HG02623 (cell line): ENCODE data around the gene IMPA2.

Source experiments
- ATAC-seq: cut with Tn5 transposase; IDR thresholded peaks from one replicate; pipeline ENCODE4 v1.9.1; 2021; ENCODE audit warnings: moderate library complexity; ENCODE audit not compliant: unreplicated experiment

Gene IMPA2

DNA sequence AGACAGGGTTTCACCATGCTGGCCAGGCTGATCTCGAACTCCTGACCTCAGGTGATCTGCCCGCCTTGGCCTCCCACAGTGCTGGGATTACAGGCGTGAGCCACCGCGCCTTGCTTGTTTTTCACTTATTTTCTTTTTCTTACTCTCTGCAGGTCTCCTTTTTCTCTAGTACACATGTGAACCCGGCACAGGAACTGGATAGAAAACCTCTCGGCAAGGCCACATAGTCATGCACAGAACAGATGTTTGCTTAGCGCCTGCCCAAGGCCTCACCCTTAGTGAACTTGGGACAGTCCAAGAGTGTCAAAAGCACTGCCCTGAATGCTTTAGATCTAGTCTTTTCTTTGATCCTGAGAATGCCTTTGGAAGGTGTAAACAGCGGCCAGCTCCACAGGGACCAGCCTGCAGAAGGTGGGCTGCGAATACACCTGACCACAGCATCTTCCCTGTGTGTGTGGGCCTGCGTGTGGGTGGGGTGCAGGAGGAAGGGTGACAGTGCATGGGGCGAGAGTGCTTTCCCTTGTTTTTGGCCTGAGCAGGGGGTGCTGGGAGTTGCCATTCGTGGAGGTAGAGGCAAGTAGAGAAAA lies 27.0 kb downstream of the IMPA2 start:
- ATAC-seq = no peak

DNA sequence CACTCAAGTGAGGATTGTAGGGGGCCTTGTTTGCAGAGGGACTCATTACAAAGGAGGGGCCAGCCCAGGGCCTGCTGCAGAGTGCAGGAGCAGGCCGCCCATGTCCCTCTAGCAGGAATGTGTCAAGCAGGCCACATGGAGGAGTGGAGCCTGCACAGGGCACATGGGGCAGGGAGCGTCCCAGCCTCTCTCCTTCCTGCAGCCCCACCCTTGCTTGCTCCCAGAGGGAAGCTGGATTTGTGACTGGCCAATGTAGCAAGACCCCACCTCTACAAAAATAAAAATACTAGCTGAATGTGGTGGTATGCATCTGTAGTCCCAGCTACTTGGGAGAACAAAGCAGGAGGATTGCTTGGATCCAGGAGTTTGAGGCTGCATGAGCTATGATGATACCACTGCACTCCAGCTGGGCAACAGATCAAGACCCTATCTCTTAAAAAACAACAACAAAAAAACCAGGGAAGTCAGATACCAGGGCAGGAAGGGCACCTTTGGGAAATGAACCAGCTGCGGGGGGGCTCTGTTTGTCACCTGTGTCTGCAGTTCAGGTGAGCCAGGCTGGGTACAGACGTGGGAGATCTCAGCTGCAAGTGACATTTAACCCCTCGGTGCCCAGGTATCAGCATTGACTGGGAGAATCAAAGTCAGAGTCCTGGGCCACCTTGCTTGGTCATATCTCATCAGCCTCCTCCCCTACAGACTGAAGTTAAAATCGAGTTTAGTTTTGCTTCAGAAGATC lies 27.7 kb downstream of the IMPA2 start:
- no peak for ATAC-seq

DNA sequence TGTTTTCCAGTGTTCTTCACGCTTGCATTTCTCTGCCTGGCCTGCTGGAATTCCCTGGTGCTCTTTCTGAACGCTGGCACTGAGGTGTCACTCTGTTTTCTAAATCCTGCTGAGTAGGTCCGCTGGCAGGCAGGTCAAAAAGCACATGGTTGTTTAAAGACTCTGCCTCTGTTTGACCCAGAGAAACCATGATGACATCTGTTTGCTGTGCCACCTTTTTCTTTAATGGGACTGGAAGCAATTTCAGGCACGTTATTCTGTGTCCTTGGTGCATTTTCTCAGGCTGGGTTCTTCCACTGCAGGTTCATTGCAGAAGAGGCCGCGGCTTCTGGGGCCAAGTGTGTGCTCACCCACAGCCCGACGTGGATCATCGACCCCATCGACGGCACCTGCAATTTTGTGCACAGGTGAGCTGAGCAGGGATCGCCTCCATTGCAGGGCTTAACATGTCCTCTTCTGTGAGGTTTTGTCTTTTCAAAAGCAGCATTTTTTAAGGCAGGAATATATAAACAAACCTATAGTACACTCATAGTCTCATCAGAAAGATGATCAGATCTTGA lies 28.4 kb downstream of the IMPA2 start:
- no peak for ATAC-seq

DNA sequence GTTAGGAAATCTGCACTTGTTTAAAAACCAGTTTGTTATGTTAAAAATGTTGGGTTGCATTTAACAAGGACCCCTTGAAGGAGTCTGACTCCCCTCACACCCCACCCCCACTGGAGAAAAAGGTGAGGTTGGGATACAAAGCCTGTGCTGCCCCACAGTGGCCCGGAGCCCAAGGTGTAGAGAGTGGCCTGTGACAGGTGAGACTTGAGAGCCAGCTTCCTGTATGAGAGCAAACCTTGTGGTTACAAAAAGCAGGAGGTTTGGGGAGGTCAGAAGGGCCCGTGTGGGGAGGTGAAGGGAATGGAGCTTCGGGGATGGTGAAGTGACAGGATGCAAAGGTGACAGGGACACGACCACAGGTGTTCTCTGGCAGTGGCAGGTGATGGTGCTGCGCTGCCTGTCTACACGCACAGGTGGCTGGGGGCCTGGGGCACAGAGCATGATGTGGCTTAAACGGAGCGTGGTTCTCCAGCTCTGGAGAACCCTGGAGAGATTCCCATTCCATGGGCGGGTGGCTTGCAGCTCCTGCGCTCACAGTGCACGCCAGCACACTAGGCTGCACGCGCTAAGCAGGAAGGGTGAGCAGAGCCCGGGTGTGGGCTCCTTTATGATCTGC lies 29.0 kb downstream of the IMPA2 start:
- ATAC-seq = no peak

DNA sequence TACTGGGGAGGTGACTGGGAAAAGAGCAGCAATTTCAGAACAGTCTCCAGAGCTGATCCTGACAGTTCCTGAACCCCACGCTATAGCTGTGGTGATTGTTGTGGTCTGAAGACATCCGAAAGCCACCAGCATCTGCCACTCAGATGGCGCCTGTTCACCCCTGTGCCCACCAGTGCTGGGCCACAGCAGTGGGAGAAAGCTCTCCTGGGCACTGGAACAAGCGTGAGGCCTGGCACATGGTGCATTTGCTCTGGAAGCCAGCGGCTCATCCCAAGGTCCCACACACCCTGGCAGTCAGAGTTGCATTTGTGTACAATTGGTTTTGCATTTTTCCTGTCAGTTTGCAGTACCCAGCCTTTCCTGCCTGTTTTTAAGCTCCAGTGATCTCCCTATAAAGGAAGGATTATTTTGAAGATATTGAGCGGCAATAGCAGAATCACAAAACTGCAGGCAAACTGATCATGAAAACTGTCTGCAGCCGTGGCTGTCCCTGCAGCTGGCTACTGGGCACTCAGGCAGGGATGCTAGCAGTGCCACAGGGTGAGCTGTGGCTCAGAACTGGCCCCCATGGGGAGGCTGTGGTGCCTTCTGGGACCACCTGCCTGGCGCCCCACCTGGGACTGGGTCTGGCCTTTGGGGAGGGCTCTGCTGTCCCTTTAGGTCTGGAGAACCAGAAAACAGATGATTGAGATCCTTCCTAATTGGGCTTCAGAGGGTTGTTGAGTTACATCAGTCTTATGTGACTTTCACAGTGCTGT lies 30.1 kb downstream of the IMPA2 start:
- ATAC-seq = no peak

DNA sequence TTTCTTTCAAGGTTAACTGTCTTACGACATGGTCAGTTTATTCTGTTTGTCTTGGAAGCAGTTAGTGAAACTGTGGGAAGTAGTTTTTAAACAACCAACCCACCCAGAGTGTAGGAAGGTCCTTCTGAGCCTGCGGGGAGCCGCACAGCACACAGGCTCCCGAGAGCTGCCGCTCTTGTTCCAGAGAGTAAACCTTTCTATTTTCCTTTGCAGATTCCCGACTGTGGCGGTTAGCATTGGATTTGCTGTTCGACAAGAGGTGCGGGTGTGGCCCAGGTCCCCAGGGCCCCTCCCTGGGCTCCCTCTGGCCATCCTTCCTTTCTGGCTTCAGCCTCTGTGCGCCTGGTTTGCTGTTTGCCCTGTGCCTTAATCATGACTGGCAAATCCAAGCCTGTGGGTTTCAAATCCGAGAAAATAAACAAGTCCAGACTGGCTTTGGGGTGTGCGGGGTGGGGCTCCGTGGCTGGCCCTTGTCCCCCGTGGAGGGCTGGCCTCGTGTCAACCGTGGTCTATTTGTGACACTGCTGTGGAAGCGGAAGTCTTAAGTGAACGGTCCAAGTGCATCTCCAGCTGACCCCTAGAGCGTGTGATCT lies 30.7 kb downstream of the IMPA2 start:
- ATAC-seq = no peak

DNA sequence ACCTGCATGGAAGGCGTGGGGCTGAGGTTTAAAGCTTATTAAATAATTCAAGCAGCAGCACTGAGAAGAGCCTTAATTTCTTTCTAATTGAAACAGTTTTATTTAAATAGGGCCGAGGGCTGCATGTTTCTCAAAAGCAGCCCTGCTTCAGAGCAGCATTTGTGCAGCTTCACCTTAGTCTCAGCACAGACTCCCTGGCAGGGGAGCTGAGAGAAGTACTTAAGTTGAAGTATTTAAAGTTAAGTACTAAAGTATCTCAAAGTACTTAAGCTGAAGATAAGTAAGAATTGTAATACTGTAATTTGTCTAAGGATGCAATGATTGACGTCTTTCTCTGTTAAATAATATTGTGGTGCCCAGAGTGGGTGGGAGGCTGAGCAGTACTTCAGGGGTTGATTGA lies 31.4 kb downstream of the IMPA2 start:
- no peak for ATAC-seq

DNA sequence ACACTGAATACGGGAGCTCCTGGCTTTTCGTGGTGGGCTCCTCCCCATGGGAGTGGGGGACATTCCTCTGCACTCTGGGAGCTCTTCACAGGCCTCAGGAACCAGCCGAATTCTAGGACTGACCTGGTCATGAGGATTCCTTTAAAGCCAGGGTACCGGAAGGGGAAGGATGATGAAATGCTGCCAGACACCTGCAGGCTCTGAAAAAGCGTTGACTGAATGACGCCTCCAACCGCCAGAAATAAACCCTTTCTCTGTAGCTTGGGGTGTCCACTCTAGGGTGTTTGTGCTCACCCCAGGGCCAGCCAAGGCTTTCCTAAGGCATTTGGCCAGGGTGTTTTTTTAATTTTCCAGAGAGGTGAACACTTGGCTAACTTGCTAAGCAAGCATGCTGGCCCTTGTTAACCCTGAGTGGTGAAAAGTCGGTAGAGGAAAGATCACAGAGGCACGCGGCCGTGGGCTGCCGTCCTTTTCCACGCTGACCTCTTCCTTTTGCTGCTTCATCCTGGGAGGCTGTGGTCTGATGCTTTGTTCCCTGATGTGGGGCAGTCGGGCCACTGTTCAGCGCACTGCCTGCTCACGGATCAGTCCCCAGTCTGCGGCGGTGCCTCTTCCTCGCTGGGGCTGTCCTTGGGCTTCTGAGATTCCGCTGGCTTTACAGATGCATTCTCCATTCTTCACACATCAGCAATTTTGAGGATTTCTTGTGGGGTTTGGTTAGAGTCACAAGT lies 32.0 kb downstream of the IMPA2 start:
- no peak for ATAC-seq

DNA sequence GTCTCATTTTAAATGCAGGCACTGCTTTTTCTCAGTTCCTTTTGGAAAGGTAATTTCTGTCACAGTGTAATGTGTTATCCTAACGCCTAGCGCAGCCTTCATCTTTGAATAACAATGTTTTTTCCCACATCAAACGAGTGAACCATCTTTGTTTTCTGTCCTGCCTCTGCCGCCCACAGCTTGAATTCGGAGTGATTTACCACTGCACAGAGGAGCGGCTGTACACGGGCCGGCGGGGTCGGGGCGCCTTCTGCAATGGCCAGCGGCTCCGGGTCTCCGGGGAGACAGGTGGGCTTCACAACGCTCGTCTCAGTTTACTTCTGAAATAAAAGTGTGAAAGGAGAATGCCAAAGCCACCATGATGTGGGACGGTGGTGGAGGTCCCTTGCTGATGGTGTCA lies 32.8 kb downstream of the IMPA2 start:
- no peak for ATAC-seq

DNA sequence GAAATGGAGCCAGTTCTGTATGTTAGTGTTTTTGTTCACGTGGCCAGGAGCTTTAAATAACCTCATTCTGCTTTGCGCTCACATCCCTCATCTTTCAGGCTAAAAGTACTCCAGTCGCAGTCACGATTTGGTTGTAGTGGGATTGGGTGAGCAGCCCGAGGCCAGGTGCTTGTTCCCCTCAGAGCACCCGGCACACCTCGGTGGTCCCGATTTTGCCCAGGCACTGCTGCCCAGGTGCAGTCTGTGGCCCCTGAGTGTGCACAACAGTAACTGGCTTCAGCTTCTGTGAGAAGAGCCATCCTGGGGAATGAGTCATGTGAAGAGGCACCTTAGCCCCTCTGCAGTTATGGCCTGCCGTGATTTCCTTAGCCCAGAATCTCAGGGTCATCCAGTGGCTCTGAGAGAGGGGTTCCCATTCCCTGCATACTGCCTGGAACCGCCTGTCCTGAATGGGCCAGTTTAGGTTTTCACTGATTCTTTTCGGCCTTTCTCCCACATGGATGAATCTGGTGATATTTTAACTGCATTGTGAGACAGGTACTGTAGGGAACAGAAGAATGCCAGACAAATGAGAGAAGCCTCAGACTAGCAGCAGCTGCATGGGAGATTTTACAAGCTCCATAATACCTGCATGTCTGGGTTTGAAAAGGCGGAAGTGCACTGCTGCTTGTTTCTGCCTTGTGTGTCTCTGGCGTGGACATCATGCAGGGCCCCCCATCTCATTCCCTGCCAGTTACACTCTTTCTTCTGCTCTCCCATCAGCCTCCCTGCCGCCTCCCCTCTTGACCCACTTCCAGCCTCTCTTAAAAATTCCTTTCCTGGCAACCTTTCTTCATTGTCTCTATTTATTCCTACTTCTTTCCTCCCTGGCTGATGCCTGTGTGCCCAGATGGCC lies 33.5 kb downstream of the IMPA2 start:
- no peak for ATAC-seq

DNA sequence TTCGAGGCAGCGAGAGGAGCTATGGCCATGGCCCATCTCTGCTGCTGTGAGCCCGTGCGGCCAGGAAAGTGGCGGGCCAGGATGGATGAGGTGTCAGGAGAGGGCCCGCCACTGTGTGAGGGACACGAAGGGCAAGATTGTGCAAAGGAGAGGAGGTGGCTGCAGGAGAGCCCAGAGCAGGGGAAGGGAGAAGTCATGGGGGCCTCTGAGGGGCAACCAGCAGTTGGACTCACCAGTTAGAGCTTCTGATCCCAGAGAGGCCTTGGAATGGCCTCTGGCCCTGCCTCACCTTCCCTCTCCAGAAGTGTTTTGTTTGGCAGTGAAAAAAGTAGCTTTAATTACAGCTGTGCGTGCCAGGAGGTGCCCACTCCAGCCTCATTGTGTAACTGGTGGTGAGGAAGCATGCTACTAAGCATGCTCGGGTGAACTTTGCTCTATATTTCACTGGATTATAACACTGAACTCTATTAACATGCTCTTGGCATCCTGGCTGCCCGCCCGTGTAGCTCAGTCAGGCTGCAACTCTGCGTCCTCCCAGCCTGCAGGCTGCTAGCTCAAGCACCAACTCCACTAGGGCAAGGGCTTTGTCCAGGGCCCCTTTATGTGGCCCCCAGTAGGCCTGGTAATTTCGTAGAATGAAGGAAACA lies 34.2 kb downstream of the IMPA2 start:
- ATAC-seq = no peak

DNA sequence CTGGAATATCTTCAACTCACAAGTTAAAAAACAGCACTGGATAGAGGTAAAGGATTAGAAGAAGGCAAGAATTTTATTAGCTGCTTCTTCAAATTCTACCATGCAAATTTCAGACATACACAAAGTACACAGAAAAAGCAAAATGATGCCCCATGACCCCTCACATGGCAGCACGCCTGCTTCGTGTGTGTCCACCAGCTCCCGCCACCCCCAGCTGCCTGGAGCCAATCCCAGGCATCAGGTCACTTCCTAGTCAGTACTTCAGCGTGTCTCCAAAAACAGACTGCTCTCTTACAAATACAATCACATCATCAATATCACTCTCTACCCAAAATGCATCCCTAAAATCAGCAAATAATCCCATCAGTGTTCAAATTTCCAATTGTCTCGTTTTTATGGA lies 35.8 kb downstream of the IMPA2 start:
- no peak for ATAC-seq

DNA sequence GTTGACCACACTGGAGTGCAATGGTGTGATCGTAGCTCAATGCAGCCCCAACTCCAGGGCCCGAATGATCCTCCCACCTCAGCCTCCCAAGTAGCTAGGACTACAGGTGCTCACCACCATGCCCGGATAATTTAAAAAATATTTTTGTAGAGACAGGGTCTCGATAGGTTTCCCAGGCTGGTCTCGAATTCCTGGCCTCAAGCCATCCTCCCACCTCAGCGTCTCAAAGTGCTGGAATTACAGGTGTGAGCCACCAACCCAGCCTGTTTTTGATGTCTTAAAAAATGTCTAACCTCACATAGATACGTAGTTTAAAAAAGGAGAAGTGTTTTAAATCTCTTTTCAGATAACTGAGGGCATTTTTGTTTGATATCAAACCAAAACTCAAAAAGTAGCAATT lies 37.6 kb downstream of the IMPA2 start:
- no peak for ATAC-seq

DNA sequence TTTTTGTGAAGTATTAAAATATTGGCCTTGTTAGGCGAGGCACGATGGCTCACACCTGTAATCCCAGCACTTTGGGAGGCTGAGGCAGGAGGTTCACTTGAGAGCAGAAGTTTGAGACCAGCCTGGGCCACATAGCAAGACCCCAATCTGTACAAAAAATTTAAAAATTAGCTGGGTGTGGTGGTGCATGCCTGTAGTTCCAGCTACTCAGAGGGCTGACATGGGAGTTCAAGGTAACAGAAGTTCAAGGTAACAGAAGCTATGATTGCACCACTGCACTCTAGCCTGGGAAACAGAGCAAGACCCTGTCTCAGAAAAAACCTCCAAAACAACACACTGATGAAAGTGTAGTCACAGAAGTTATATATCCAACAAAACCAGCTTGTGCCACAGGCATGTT lies 39.8 kb downstream of the IMPA2 start:
- ATAC-seq = no peak

DNA sequence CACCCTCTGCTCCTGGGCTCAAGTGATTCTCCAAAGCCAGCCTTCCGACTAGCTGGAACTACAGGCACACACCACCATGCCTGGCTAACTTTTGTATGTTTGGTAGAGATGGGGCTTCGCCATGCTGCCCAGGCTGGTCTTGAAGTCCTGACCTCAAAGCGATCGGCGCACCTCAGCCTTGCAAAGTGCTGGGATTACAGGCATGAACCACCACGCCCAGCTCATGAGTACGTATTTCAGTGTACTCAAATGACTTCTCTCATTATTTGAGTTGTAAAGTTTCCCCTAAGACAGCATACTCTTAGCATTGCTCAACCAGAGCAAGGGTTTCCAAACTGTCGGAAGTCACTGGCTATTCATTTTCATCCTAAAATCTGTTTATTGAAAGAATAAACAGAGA lies 40.3 kb downstream of the IMPA2 start:
- ATAC-seq = no peak

DNA sequence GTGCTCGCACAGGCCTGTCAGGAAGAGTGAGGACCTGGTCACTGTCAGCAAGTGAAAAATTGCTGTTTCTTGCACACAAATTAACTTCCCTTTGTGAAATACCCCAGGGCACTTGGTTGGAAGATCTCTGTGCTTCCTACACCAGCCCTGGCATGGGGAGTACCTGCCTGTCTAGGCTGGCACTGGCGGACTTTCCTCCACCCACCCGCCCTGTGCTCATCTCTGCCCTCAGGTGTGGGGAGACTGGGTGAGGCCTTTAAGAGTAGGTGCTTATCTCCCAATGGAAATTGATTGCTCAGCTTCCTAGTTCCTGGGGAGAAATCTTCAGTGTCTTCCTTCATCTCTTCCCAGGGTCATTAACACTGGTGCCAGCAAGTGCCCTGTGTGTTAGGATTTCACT lies 42.1 kb downstream of the IMPA2 start:
- no peak for ATAC-seq

DNA sequence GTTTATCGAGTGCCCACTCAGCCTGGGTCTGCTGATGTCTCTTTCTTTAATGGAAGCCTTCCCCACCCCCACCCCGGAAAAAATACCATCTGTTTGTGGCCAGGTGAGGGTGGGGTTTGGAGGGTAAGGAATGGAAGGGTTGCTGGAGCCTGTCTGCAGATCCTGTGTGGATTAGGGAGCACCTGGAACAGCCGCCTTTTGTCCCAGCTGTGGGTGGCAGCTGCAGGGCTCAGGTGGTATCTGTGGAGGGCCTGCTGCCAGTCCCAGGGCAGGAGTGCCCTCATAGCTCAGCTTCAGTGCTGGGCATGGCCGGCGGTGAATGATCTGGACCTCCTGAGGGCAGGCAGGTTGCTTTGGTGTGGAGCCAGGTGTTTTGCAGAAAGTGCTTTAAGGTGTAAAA lies 45.3 kb downstream of the IMPA2 start:
- no peak for ATAC-seq

DNA sequence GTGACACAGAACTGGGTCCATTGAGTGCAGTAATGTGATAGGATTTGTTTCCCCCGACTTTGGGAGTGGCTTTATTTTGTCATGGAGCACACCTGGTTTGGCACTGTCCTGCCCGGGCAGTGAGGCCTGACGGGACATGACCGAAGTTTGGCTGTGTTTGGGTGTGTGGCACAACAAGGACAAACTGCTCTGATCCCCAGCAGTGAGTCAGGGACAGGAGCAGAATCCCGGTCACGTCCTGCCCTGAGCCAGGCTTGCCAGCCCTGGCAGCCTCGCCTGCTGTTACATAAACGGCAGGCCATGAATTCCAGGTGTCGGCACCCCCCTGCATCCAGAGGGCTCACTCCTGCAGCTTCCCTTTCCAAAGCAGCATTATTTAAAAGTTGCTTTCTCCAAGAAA lies 45.7 kb downstream of the IMPA2 start:
- no peak for ATAC-seq

DNA sequence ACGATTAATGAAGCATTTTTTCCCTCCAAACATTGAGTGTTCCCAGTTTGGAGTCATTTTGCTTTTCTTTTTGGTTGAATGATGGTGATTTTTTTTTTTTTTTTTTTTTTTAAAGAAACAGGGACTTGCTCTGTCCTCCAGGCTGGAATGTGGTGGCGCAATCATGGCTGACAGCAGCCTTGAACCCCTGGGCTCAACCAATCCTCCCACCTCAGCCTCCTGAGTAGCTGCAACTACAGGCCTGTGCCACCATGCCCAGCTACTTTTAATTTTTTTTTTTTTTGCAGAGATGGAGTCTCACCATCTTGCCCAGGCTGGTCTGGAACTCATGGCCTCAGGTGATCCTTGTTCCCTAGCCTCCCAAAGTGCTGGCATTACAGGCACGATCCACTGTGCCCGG lies 46.2 kb downstream of the IMPA2 start:
- ATAC-seq = no peak
